Stomach (tissue), 9 donors: ENCODE data around the gene ASAP2. TPM values are rescaled to one million over a fixed set of nuclear protein-coding genes. Genes with fewer than 3 reads are reported as not detected.

Experiments
- DNase-seq, 2 donors: peaks; one replicate each; pipeline versions ENCODE4 v3.0.0 to v3.0.0-alpha.2; 2013 to 2019
- H3K27ac ChIP-seq, 5 donors: fragments of 200-600 bp in 4 of 5; sonication (generic) in 4 of 5; one replicate each; pipeline ENCODE4 v1.5.1; 2013 to 2019; ENCODE audit warnings: mild to moderate bottlenecking in 1 of 5, moderate library complexity in 1 of 5
- H3K27me3 ChIP-seq, 3 donors: fragments of 200-600 bp; sonication (generic); one replicate each; pipeline ENCODE4 v1.5.1; 2017 to 2019; ENCODE audit warnings: mixed run types in 1 of 3
- H3K36me3 ChIP-seq, 4 donors: fragments of 200-600 bp; sonication (generic); 1 replicate in 3 of 4; 2 replicates in 1 of 4; pipeline ENCODE4 v1.5.1; 2016 to 2019
- H3K4me1 ChIP-seq, 4 donors: fragments of 200-600 bp; sonication (generic); one replicate each; pipeline ENCODE4 v1.5.1; 2016 to 2019
- H3K4me3 ChIP-seq, 4 donors: fragments of 200-600 bp; sonication (generic) in 3 of 4; one replicate each; pipeline ENCODE4 v1.5.1; 2016 to 2019; ENCODE audit warnings: mild to moderate bottlenecking in 1 of 4
- H3K9me3 ChIP-seq, 4 donors: fragments of 200-600 bp; sonication (generic); one replicate each; pipeline ENCODE4 v1.5.1; 2016 to 2019
- EP300 ChIP-seq: sonication (generic); formaldehyde crosslinking; IDR thresholded peaks from one replicate; pipeline ENCODE4 v1.6.1; 2017; ENCODE audit warnings: antibody characterized with exemption
- POLR2A ChIP-seq, 4 donors: fragments of 450-650 bp; IDR thresholded peaks; one replicate each; pipeline ENCODE4 v1.6.1; 2016; ENCODE audit warnings: antibody characterized with exemption in 4 of 4, control low read depth in 2 of 4, mild to moderate bottlenecking in 1 of 4, moderate library complexity in 1 of 4
- POLR2AphosphoS5 ChIP-seq, 3 donors: sonication (generic); formaldehyde crosslinking; IDR thresholded peaks; one replicate each; pipeline ENCODE4 v1.6.1; 2016; ENCODE audit warnings: antibody characterized with exemption in 3 of 3
- WGBS, 5 donors: extraction: QIAGEN DNeasy Blood & Tissue Kit in 3 of 5; methylation state at CpG; one replicate each; pipeline versions ENCODE4 v1.1.5 to v1.1.7; 2013 to 2018; 5-methylcytosine and 5-hydroxymethylcytosine counted together
- intact Hi-C: fragments of 100-400 bp; cut with DNase I; formaldehyde crosslinking; loops from one replicate; pipeline ENCODE4 v1.15.1; 2023; ENCODE audit warnings: low total_unique reads
- polyA plus RNA-seq, 3 donors: library from polyadenylated mRNA; stranded (reverse); fragments of 200-250 nt; gene quantifications; one replicate each; pipeline ENCODE4 v1.2.3, GENCODE V29; 2013
- total RNA-seq, 5 donors: library from RNA; depleted of rRNA; stranded (reverse); fragments of >200 nt; gene quantifications; one replicate each; pipeline versions ENCODE4 v1.1.0 to v1.2.3, GENCODE V29; 2014 to 2016
- TF ChIP-seq, protein P1 (sequence below), 7 experiments: fragments of 450-650 bp in 4 of 7; fragments of 200-600 bp in 3 of 7; sonication (generic) in 3 of 7; IDR thresholded peaks; one replicate each; pipeline ENCODE4 v1.5.1; 2016 to 2019; ENCODE audit warnings: antibody characterized with exemption in 7 of 7, control low read depth in 2 of 7, mild to moderate bottlenecking in 1 of 7
- donor health status: healthy with polysubstance abuse.
- donor health status: Bipolar disorder and iron deficiency.
- donor health status: healthy.

ASAP2 gene
- total and polyA plus RNA-seq, 8 donors, result 9.7 to 55.4 (median 33.7) TPM

DNA sequence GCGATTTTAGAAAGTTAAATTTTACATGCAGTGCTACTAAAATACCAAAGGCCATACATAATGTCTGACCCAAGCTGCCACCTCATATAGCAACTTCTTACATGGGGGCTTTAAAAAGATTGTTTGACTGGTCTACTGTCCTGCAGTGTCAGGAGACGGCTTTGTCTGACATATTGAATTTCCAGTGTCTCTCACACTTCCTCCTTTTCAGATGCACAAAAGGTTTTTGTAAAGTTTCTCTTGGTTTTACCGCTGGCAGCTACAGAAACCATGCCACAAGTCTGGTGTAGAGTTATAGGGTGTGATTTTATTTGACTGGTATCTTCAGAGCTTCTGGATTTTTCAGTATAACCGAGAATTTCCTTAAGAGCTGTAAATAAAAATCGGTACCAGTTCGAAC, 1.1 kb upstream of the ASAP2 start:
- Histone ChIP-seq H3K4me3 (peak overlapping the region in 2 of 4 donors; percentile 58 to 62), H3K9me3 (no peaks in the 10 kb centered on the region), H3K36me3 (no peaks in the 10 kb centered on the region), H3K27me3 (peaks cover 0 to 12% (median 0%) of the 10 kb centered on the region in 3 donors), H3K4me1 (peaks cover 19 to 45% (median 33%) of the 10 kb centered on the region in 4 donors), H3K27ac (peak overlapping the region; percentile 82 to 99 (median 90))
- WGBS, 5 donors, result 46 to 60% (median 54%) methylated on average over 6 of the region's 6 CpGs
- no peak for DNase-seq
- TF ChIP-seq EP300 (no peak), POLR2A (IDR thresholded peaks at IDR 0.05) (no peak), POLR2AphosphoS5 (IDR thresholded peaks at IDR 0.05) (no peak)
- TF ChIP-seq, protein P1, sequence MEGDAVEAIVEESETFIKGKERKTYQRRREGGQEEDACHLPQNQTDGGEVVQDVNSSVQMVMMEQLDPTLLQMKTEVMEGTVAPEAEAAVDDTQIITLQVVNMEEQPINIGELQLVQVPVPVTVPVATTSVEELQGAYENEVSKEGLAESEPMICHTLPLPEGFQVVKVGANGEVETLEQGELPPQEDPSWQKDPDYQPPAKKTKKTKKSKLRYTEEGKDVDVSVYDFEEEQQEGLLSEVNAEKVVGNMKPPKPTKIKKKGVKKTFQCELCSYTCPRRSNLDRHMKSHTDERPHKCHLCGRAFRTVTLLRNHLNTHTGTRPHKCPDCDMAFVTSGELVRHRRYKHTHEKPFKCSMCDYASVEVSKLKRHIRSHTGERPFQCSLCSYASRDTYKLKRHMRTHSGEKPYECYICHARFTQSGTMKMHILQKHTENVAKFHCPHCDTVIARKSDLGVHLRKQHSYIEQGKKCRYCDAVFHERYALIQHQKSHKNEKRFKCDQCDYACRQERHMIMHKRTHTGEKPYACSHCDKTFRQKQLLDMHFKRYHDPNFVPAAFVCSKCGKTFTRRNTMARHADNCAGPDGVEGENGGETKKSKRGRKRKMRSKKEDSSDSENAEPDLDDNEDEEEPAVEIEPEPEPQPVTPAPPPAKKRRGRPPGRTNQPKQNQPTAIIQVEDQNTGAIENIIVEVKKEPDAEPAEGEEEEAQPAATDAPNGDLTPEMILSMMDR (IDR thresholded peaks at IDR 0.05), result no peak
- intact Hi-C loops, result no loop called here

DNA sequence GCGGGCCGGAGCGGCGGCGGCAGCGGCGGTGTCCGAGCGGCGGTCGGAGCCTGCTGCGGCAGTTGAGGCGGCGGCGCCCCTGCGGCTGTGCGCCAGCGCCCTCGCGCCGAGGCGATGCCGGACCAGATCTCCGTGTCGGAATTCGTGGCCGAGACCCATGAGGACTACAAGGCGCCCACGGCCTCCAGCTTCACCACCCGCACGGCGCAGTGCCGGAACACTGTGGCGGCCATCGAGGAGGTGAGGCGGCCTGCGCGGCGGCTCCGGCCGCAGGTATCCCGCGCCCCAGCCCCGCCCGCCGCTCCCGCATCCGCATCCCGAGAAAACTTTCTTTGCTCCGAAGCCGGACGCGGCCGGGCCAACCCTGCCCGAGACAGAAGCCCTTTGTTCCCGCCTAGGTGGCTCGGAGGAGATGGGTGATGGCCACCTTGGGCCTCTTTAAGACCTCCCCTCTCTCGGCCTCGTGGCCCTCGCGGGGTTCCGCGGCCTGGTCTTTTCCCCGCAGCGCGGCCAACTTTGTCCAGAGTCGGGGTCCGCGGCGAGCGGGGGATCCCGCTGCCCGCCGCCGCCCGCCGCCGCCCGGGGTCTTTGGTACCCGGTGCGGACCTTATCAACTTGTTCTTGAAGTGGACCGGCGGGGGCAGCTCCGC, 504 bp downstream of the ASAP2 start:
- H3K4me3 ChIP-seq, result peak overlapping the region; percentile 59 to 81 (median 71)
- peak in 1 of 2 donors; percentile 71 for DNase-seq
- no peak for TF ChIP-seq POLR2AphosphoS5 (IDR thresholded peaks at IDR 0.05)
- no peak for TF ChIP-seq POLR2A (IDR thresholded peaks at IDR 0.05)
- TF ChIP-seq, protein P1 (IDR thresholded peaks at IDR 0.05), result no peak
- no peak for TF ChIP-seq EP300
- no peaks in the 10 kb centered on the region for H3K9me3 ChIP-seq
- 0 to 1% (median 0%) methylated on average over 50 to 81 of the region's 84 CpGs for WGBS, 5 donors
- no peaks in the 10 kb centered on the region for H3K36me3 ChIP-seq
- peak overlapping the region; percentile 90 to 95 (median 92) for H3K27ac ChIP-seq
- peaks cover 0 to 12% (median 0%) of the 10 kb centered on the region in 3 donors for H3K27me3 ChIP-seq
- H3K4me1 ChIP-seq, result peaks cover 26 to 60% (median 44%) of the 10 kb centered on the region in 4 donors
- intact Hi-C loops, result no loop called here

DNA sequence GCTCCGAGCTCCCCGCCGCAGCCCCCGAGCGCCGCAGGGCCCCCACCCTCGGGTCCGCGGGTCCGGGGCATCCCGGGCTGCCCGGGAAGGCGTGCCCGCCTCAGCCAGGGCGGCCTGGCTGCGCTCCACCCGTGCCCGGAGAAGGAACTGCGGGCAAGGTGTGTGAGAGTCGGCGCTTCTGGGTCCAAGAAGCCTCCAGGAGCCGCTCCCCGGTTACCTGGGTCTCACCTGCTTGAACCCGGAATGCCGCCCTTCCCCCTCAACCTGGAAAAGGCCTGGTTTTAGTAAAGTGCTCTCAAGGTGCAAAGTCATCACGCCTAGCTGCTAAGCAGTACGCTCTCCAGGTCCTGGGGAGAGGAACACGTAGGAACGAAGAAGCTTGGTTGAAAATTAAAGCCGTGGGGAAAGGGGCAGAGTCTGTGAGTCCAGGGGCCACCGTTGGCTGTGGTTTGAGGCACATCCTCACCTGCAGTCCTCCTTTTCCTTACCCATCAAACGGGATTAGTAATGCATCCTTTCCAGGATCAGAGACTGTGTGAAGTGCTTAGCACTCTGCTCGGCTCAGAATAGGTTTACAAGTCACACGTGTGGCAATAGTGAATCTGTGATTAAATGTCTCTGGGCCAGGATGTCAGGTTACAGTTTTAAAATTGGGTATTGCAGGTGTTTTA, 1.2 kb downstream of the ASAP2 start:
- H3K27ac ChIP-seq, result peak overlapping the region; percentile 90 to 95 (median 92)
- H3K4me1 ChIP-seq, result peaks cover 33 to 67% (median 50%) of the 10 kb centered on the region in 4 donors
- intact Hi-C loops, result no loop called here
- no peak for TF ChIP-seq POLR2A (IDR thresholded peaks at IDR 0.05)
- TF ChIP-seq, protein P1 (IDR thresholded peaks at IDR 0.05), result no peak
- no peak for TF ChIP-seq EP300
- TF ChIP-seq POLR2AphosphoS5 (IDR thresholded peaks at IDR 0.05), result no peak
- WGBS, 5 donors, result 1 to 7% (median 3%) methylated on average over 15 to 34 of the region's 34 CpGs
- H3K9me3 ChIP-seq, result no peaks in the 10 kb centered on the region
- H3K4me3 ChIP-seq, result peak overlapping the region; percentile 59 to 81 (median 71)
- peak; percentile 49 to 73 for DNase-seq
- H3K36me3 ChIP-seq, result no peaks in the 10 kb centered on the region
- peaks cover 0 to 12% (median 0%) of the 10 kb centered on the region in 3 donors for H3K27me3 ChIP-seq

DNA sequence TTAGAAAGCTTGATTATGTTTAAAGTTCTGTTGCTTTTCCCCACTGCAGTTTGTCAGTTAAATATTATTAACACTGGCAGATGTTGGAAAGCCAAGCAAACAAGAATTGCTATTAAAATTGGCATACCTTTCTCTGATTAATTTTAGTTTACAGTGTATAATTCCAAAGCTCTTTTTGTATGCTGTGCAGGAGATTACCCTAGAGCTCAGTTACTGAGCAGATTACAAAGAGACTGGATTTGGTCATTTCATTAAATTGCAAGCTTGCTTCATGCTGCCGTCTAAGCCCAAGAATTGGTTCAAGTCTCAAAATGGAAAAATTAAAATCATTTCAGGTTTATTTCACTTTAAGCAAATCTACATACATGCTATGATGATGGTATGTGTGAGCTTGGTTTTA, 2.3 kb downstream of the ASAP2 start:
- Histone ChIP-seq H3K9me3 (no peaks in the 10 kb centered on the region), H3K36me3 (no peaks in the 10 kb centered on the region), H3K27me3 (peaks cover 0 to 12% (median 0%) of the 10 kb centered on the region in 3 donors), H3K27ac (peak overlapping the region in 4 of 5 donors; percentile 90 to 94 (median 92)), H3K4me1 (peaks cover 44 to 78% (median 61%) of the 10 kb centered on the region in 4 donors), H3K4me3 (peak overlapping the region in 3 of 4 donors; percentile 59 to 80 (median 62))
- TF ChIP-seq POLR2AphosphoS5 (IDR thresholded peaks at IDR 0.05), result no peak
- TF ChIP-seq POLR2A (IDR thresholded peaks at IDR 0.05), result no peak
- TF ChIP-seq, protein P1 (IDR thresholded peaks at IDR 0.05), result no peak
- no peak for TF ChIP-seq EP300
- intact Hi-C loops, result no loop called here
- no peak for DNase-seq
- WGBS, 5 donors, result 16 to 40% (median 29%) methylated on average over 1 of the region's 1 CpG
